Neural progenitor cell (in vitro differentiated cells): ENCODE results near the gene ADAMTS6.

ENCODE experiments used
- CTCF ChIP-seq: fragments of 200-600 bp; sonication (generic); IDR thresholded peaks from 2 replicates; pipeline ENCODE4 v1.5.1; 2017; ENCODE audit warnings: antibody characterized with exemption, mild to moderate bottlenecking
- EZH2 ChIP-seq: fragments of 200-600 bp; sonication (generic); IDR thresholded peaks from 2 replicates; pipeline ENCODE4 v1.6.1; 2017; ENCODE audit warnings: antibody characterized with exemption, mild to moderate bottlenecking, moderate library complexity
- EZH2phosphoT487 ChIP-seq: fragments of 200-600 bp; sonication (generic); IDR thresholded peaks from 2 replicates; pipeline ENCODE4 v1.6.1; 2017; ENCODE audit warnings: antibody characterized with exemption

GRCh38 chr5:65261499-65261898 is 220.2 kb downstream of the ADAMTS6 start:
- TF ChIP-seq CTCF (no peak), EZH2 (no peak), EZH2phosphoT487 (no peak)
